HG02571 (cell line): ENCODE measurements around the gene GPR137.
A peak's percentile ranks its signal among the peaks of the same experiment; 100 is the strongest.
"Not testable (repeated sequence)": the region's sequence is repeated elsewhere in the genome, so short reads cannot be mapped to it uniquely, and the experiment has no call there.

ENCODE experiments used
- ATAC-seq: cut with Tn5 transposase; IDR thresholded peaks from one replicate; pipeline ENCODE4 v1.9.1; 2021; ENCODE audit warnings: mild to moderate bottlenecking, moderate library complexity; ENCODE audit not compliant: unreplicated experiment

GPR137 gene

DNA sequence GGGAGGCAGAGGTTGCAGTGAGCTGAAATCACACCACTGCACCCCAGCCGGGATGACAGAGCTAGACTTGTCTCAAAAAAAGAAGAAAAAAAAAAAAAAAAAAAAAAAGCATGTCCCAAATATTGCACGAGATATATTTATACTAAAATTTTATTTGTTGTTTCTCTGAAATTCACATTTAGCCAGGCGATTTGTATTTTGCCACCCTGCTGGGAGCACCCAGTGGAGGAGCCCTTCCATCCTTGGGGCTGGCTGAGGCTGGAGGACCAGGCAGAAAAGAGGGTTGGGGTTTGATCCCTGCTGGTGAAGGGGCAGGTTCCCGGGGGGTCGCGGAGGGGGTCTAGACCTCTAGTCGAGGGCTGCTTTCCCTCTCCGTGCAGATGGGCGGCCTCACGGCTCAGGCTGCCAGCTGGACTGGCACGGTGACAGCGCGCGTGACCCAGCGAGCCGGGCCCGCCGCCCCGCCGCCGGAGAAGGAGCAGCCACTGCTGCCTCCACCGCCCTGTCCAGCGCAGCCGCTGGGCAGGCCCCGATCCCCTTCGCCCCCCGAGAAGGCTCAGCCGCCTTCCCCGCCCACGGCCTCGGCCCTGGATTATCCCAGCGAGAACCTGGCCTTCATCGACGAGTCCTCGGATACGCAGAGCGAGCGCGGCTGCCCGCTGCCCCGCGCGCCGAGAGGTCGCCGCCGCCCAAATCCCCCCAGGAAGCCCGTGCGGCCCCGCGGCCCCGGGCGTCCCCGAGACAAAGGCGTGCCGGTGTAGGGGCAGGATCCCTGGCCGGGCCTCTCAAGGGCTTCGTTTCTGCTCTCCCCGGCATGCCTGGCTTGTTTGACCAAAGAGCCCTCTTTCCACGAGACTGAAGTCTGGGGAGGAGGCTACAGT is 13.6 kb downstream of the GPR137 start:
- no peak for ATAC-seq

DNA sequence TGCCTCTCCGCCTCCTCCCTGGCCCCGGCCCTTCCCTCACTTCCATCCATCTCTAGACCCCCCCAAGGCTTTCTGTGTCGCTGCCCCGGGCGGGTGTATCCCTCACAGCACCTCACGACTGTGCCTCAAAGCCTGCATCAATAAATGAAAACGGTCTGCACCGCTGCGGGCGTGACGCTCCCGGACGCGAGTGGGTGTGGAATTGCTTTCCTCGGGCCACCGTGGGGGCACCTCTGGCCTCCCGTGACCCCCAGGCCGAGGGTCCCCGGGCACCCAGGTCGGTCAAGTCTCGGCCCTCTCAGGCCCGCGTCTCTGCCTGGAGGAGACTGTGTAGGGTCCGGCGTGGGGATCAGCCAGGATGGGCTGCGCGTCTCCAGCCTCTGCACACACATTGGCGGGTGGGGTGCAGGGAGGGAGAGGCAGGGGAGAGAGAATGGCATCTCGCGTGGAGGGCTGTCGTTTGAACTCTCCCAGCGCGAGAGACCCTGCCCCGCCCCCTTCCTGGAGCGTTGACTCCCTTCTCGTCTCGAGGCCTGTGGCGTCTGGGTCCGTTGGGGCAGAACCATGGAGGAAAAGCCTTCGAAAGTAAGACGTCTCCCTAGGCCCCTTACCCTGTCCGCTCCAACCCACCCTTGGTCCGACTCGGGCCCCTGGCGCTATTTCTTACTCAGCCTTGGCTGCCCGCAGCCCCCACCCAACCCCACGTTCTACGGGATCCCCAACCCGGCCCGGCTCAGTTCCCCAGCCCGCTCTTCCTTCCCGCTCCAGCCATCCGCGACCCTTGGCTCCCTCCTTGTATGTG is 14.4 kb downstream of the GPR137 start, which contains the start of gene CATSPERZ:
CATSPERZ (plus strand) TSS at position 512 of the 802 bp plus-strand sequence; CDS start at position 565, 53 bp downstream.
- no peak for ATAC-seq

DNA sequence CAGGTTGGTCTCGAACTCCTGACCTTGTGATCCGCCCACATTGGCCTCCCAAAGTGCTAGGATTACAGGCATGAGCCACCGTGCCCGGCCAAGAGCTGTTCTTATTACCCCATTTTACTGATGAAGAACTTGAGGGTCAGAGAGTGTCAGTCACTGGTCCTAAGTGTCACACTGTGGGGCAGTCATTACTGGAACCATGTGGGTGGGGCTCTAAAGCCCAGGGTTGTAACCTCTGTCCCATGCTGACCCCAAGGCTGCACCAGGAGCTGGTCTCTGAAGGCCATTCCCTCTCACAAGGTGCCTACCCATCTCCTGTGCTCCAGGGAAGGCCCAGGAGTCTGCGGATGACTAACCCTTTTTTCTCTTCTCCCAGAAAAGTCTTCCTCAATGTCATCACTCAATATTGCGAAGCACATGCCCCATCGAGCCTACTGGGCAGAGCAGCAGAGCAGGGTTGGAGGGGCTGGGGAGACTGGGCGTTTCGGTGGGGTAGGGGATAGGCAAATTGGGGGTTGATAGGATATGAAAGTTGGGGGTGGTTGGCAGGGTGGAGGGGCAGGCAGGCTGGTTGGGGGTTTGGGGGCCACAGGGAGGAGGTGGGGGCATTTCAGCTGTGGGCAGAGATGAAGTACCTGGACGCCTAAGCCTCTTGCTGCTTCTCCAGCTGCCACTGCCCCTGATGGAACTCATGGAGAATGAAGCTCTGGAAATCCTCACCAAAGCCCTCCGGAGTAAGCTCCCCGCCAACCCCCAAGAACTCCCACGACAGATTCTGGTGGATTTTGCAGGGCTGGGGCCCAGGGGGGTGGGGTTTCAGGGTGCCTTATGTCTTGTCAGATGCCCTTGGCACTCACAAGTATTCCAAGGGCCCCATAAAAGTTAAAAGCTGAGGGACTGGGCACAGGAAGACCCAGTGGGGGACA is 17.7 kb downstream of the GPR137 start:
- ATAC-seq: no peak

DNA sequence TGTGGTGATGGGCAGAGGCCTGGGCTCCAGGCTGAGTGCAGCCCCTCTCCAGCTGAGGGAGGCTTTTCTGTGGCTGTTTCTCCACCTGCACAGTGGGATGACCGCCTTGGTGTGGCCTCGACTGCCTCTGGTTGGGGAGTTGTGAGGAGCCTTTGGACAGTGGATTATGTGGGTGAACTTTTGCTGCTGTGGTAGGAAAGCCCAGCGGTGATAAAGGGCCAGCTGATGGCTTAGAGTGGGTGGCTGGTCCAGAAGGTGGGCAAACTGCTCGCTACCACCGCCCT is 18.3 kb downstream of the GPR137 start:
- no peak for ATAC-seq

DNA sequence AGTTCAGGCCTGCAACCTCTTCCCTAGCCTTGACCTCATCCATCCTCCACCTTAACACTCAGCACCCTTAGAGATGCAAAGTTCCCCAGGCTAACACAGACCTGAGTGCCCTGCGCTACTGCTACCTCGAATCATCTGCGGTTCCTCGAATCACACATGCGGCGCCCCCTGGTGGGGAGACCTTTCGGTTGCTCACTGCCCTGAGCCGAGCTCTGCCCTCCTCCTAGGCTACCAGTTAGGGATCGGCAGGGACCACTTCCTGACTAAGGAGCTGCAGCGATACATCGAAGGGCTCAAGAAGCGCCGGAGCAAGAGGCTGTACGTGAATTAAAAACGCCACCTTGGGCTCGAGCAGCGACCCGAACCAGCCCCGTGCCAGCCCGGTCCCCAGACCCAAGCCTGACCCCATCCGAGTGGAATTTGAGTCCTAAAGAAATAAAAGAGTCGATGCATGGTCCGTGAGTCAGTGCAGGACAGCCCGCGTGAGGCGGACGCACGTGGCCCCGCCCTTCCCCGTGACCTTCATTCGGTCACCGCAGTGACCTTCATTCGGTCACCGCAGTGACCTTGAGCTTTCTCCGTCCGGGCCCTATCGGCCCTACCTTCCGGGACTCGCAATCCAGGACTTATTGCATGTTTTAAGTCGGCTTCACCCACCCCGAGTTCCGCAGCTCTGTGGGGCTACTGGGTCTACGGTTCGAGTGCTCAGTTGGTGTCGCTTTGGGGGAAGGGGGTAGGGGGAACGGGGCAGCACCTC is 18.8 kb downstream of the GPR137 start:
- peak; percentile 16 for ATAC-seq

DNA sequence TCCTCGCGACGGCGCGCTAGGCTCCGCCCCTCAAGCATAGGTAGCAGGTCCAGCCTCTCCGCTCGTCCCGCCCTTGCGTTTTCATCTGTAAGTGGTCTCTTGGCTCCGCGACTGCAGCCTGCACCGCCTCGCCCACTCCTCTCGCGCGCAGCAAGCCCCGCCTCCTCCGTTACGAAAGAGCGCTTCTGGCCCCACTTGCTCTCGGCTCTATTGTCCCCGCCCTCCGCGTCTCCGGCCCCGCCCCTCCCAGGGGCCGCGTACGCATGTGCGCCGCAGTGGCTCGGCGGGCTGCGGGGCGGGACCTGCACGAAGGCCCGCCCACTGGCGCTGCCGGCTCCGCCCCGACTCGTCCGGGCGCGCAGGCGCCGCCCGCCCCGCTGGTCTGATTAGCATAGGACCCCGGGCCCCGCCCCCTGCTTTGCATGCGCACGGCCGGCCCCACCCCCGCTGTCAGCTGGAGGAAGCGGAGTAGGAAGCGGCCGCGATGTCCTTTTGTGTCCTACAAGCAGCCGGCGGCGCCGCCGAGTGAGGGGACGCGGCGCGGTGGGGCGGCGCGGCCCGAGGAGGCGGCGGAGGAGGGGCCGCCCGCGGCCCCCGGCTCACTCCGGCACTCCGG is 19.5 kb downstream of the GPR137 start, which contains the start of gene ESRRA:
ESRRA (plus strand) TSS at position 450 of the 616 bp plus-strand sequence. CDS start 1,656 bp downstream, outside the sequence.
- ATAC-seq: peak; percentile 63

DNA sequence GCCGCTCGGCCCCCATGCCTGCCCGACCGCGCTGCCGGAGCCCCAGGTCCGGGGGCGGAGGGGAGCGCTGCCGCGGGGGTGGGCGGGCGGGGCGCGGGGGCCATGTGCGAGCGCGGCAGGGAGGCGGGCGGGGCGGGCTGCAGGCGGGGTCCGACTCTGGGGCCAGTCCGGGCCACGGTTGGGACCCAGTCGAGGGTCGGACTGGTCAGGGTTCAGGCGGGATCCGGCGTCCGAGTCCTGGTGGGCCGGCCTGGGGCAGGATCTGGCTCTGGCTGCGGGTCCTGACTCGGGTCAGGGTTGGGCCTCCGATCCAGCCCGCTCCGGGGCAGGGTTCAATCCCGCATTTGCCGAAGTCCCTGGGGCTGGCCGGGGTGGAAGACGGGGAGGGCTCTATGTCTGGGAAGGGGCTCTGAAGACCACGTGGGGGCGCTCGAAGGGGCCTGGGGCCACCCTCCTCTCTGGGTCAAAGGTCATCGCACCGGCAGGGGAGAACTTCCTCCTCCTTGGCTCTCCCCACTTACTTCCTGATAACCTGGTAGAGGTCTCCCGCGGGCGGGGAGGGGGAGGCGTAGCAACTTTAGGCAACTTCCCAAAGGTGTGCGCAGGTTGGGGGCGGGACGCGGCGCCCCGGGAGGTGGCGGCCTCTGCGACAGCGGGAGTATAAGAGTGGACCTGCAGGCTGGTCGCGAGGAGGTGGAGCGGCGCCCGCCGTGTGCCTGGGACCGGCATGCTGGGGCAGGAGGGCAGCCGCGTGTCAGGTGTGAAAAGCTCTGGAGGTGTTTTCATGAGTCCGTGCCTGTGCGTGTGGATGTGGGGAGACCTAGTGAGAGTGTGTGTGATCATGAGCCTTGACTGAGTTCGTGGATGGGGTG is 20.3 kb downstream of the GPR137 start:
- peak; percentile 22 for ATAC-seq

DNA sequence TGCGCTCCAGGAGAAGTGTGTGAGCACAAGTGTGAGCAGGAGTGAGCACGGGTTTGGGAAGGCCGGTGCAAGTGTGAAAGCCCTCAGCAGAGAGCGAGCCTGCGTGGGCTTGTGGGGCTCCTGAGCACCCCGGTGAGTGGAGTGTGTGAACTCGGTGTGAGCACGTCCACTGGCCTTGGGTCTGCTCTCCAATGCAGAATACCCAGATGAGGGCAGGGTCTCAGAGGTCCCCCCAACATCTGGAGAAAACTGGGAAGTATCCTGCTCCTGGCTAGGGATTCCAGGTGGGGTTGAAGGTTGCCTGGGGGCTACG is 20.9 kb downstream of the GPR137 start:
- ATAC-seq: no peak

DNA sequence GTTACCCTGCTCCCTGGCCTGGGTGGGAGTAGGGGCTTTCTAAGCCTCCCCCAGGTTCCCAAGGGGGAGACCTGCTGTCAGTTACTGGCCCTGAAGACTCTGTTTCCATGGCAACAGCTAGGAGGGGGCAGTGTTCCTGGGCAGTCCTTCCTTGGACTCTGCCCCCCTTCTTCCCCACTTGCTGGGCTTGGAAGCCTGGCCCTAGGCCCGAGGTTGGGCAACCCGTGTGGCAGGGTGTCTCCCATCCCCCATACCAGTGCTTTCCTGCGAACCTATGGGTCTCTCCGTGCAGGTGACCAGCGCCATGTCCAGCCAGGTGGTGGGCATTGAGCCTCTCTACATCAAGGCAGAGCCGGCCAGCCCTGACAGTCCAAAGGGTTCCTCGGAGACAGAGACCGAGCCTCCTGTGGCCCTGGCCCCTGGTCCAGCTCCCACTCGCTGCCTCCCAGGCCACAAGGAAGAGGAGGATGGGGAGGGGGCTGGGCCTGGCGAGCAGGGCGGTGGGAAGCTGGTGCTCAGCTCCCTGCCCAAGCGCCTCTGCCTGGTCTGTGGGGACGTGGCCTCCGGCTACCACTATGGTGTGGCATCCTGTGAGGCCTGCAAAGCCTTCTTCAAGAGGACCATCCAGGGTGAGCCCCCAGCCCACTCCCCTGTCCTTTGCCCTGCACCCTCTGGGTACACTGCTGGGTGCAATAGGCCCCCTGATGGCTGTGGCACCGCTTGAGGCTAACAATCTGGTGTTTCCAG is 21.4 kb downstream of the GPR137 start:
- ATAC-seq: no peak

DNA sequence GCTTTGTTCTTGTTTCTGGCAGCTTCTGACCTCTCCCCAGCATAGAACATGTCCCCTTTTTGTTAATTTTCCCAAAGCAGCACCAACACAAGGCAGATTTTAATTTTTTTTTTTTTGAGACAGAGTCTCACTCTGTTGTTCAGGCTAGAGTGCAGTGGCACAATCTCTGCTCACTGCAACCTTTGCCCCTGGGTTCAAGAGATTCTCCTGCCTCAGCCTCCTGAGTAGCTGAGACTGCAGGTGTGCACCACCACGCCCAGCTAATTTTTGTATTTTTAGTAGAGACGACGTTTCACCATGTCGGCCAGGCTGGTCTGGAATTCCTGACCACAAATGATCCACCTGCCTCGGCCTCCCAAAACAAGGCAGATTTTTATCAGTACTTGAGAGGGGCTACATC is 22.1 kb downstream of the GPR137 start:
- not testable (repeated sequence) for ATAC-seq

DNA sequence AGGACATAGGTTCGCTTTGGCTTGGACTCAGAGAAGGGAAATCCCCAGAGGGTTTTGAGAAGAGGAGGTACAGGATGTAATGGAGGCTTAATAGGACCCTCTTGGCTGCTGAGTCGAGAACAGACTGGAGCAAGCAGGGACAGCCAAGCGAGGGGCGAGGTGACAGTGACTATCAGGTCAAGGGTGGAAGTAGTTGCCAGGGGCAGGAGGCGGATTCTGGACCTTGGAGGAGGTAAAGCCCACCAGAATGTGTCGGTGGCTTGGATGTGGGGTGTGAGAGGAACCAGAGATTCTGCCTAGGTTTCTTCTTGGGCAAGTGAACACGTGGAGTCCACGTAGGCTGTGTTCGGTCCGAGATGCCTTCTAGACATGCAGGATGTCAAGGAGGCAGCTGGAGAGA is 27.3 kb downstream of the GPR137 start:
- no peak for ATAC-seq

DNA sequence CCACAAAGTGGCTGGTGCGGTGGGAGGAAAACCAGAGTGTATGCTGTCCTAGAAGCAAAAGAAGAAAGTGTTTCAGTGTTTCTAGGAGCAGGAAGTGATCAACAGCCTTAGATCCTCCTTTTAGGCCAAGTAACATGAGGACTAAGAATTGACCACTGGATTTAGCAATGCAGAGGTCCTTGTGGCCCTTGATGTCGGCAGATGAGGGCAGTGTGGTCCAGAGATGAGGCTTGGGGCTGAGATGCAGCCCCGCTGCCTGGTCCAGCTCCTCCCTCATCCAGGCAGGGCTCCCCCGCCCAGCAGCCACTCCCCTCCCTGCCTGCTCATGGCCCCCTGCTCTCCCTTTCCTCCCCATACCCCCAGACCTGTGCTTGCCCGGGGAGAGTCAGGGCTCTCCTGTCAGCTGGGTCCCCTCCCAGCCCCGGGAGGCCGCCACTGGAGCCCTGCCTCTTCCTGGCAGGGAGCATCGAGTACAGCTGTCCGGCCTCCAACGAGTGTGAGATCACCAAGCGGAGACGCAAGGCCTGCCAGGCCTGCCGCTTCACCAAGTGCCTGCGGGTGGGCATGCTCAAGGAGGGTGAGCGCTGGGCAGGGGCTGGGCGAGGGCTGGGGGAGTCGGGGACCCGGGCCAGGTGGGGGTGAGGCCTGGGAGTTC is 28.0 kb downstream of the GPR137 start:
- ATAC-seq: no peak

DNA sequence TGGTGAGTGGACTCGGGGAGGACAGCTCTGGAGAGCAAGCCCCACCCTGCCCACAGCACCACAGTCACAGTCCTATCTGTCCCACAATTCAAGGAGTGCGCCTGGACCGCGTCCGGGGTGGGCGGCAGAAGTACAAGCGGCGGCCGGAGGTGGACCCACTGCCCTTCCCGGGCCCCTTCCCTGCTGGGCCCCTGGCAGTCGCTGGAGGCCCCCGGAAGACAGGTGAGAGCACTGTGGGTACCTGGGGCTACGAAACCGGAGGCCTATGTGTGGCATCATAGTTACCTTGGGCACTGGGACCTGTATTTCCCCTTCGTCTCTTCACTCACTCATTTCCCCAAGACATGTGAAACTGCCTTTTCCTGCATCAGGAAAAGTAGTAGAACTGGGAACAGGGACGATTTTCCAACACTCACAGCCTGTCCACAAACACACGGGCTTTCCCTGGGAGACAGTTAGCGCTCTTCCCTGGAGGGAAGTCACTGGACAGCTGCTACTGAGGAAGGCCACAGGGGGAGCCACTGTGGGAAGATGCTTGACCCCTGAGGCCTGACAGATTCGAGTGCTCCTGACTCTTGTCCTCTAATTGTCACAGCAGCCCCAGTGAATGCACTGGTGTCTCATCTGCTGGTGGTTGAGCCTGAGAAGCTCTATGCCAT is 28.6 kb downstream of the GPR137 start:
- ATAC-seq: no peak

DNA sequence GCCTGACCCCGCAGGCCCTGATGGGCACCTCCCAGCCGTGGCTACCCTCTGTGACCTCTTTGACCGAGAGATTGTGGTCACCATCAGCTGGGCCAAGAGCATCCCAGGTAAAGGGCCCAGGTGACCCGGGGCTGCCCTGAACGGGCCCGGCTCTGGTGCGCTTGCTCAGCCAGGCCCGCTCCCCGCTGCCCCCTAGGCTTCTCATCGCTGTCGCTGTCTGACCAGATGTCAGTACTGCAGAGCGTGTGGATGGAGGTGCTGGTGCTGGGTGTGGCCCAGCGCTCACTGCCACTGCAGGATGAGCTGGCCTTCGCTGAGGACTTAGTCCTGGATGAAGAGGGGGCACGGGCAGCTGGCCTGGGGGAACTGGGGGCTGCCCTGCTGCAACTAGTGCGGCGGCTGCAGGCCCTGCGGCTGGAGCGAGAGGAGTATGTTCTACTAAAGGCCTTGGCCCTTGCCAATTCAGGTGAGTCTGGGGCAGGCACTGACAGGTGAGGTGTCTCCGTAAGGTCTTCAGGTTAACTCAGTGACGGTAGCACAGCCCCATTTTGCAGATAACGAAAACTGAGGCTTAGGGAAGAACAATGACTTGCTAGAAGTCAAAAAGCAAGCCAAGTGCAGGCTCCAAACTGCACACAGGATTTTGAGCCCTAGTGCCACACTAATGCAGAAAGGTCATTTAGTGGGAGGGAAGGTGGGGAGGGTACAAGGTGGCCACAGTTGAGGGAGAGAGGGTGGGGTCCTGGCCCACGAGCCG is 29.3 kb downstream of the GPR137 start:
- no peak for ATAC-seq

DNA sequence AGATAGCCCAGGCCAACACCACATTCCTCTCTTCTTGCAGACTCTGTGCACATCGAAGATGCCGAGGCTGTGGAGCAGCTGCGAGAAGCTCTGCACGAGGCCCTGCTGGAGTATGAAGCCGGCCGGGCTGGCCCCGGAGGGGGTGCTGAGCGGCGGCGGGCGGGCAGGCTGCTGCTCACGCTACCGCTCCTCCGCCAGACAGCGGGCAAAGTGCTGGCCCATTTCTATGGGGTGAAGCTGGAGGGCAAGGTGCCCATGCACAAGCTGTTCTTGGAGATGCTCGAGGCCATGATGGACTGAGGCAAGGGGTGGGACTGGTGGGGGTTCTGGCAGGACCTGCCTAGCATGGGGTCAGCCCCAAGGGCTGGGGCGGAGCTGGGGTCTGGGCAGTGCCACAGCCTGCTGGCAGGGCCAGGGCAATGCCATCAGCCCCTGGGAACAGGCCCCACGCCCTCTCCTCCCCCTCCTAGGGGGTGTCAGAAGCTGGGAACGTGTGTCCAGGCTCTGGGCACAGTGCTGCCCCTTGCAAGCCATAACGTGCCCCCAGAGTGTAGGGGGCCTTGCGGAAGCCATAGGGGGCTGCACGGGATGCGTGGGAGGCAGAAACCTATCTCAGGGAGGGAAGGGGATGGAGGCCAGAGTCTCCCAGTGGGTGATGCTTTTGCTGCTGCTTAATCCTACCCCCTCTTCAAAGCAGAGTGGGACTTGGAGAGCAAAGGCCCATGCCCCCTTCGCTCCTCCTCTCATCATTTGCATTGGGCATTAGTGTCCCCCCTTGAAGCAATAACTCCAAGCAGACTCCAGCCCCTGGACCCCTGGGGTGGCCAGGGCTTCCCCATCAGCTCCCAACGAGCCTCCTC is 30.2 kb downstream of the GPR137 start:
- not testable (repeated sequence) for ATAC-seq
